GM19239 (cell line): ENCODE measurements around the gene CETP.
A peak's percentile ranks its signal among the peaks of the same experiment; 100 is the strongest.
"Not testable (repeated sequence)": the region's sequence is repeated elsewhere in the genome, so short reads cannot be mapped to it uniquely, and the experiment has no call there.

ENCODE experiments used
- DNase-seq: peaks from one replicate; pipeline ENCODE4 v3.0.0; 2011; ENCODE audit warnings: low spot score; ENCODE audit not compliant: insufficient read length
- FAIRE-seq: peaks from 2 replicates; lab custom pipeline; 2011; peaks lifted over from hg19 to GRCh38; lab: Jason Lieb, UNC

The CETP gene

GRCh38 chr16:56975714-56976113 lies 14.0 kb downstream of the CETP start:
- no peak for DNase-seq
- FAIRE-seq, result peak; percentile 56

- FAIRE-seq (no peak), DNase-seq (no peak)
These were observed 15.5 kb downstream of the CETP start for GRCh38 chr16:56977216-56977615.

GRCh38 chr16:56977823-56978430 lies 16.2 kb downstream of the CETP start:
- DNase-seq, result no peak
- FAIRE-seq, result no peak

DNA sequence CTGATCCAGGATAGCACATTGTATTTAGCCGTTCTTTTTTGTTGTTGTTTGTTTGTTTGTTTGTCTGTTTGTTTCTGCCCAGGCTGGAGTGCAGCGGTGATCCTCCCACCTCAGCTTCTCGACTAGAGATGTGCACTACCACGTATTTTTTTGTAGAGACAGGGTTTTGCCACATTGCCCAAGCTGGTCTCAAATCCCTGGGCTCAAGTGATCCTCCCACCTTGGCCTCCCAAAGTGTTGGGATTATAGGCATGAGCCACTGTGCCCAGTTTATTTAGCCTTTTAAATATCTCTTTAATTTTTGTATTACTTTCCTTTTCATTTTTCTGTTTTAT lies 18.4 kb downstream of the CETP start:
- FAIRE-seq (peak; percentile 68), DNase-seq (no peak)

DNA sequence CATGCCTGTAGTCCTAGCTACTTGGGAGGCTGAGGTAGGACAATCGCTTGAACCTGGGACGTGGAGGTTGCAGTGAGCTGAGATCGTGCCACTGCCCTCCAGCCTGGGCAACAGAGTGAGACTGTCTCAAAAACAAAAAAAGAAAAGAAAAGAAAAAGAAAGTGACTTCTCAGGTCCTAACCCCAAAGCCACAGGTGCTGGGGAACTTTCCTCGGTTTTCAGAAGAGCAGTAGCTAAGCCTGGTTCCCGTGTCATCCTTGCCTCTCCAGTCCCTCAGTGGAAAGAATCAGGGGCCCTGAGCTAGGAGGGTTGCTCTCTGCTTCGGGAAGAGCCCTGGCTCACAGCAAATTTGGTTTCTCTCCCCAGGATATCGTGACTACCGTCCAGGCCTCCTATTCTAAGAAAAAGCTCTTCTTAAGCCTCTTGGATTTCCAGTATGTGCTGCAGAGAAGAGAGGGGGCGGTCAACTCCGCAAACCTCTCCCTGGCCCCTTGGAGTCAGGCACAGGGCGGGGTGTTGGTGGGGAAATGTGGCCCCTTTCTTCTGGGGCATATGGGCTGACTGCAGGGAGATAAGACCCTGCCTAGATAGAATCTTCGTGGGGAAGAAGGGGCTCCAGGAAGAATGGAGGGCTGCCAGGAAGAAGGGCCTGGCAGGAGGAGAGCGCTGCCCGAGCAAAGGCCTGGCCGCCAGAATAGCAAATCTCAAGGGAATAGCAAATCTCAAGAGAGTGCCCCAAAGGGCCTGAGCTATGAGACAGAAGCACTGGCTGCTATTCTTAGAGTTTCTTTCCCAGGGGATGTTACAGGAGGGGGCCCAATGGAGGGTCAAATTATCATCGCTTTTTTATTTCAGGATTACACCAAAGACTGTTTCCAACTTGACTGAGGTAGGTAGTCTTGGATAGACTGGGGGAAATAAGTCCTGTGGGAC lies 19.3 kb downstream of the CETP start:
- no peak for DNase-seq
- peak; percentile 93 for FAIRE-seq

GRCh38 chr16:56981729-56982271 lies 20.1 kb downstream of the CETP start:
- DNase-seq (no peak), FAIRE-seq (no peak)

GRCh38 chr16:56982695-56983094 lies 20.9 kb downstream of the CETP start:
- no peak for DNase-seq
- FAIRE-seq, result peak; percentile 59

DNA sequence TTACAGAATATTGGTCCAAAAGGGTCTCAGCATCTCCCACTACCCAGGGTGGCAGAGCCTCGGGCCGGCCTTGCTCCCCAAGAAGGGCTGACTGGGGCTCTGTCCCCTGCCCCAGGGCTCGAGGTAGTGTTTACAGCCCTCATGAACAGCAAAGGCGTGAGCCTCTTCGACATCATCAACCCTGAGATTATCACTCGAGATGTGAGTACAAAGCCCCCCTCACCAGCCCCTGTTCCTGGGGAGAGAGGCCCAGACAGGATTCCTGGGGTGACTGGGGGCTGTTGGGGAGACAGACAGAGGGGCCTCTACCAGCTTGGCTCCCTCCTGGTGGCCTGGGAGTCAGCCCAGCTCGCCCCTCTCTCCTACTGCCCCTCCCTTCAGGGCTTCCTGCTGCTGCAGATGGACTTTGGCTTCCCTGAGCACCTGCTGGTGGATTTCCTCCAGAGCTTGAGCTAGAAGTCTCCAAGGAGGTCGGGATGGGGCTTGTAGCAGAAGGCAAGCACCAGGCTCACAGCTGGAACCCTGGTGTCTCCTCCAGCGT lies 21.5 kb downstream of the CETP start:
- DNase-seq (no peak), FAIRE-seq (peak; percentile 44)

DNA sequence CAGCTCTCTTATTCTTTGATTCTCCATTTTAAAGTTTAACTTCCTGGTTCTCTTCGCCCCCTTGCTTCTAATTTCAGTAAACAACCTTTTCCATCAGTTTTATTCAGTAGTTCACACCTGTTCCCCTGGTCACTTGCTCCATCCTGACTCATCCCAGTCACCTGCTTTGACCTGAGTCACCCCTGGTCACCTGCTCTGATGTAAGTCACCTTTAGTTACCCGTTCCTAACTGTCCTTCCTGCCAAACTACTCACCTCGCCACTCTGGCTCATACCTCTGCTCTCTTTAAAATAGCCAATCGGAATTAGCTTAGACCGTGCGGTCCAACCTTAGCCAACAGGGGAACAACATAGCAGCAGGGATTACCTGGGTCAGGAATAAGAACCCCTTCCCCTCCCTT lies 22.9 kb downstream of the CETP start:
- FAIRE-seq, result no peak

DNA sequence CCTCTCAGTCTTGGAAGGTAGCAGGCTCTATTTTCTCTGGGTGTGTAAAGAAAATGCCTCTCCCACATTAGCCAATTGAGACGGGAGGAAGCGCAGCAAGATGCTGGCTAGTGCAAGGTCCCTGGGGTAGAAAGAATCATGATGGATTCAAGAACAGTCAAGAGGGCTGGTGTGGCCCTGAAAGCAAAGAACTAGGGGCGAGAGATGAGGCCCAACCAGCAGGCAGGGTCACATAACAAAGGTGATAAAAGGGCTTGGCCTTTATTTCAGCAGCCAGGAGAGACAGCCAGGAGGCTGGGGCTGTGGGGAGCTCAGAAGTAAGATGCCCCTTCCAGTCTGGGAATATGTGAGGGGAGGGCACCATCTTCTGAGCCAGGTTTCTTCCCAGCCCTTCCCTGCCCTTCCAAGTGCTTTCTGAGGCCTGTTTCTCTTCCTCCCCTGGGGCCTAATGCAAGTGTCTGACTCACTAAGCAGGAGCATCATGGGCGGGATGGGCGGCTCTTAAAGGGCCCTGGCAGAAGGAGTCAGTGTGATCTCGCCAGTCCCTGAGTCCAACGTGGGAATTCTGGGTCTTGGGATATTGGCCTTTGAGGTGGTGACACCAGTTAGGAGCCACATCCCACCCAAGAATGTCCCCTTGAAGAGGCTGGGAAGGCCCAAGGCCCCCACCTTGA lies 23.7 kb downstream of the CETP start:
- FAIRE-seq (no peak), DNase-seq (no peak)

More for the DNA sequence above, 22.9 kb downstream of the CETP start:
- DNase-seq, result no peak

DNA sequence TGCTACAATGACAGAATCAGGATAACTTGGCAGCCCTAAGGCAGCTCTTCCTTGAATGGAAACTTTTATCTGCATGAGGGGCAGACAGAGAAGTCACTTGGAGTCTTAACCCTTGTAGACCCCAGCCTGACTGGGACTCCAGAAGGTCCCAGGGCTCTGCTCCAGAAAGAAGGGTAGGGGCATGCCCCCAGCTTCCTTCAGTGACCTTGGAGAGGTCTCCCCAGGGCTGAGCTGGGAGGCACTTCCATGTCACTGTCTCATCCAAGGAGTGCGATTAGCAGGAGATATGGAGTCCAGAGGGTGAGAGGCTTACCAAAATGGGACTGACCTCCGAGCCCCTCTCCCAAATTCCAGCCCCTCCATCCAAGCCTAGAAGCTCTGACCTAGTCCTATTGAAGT lies 24.2 kb downstream of the CETP start:
- peak; percentile 31 for FAIRE-seq
- no peak for DNase-seq

DNA sequence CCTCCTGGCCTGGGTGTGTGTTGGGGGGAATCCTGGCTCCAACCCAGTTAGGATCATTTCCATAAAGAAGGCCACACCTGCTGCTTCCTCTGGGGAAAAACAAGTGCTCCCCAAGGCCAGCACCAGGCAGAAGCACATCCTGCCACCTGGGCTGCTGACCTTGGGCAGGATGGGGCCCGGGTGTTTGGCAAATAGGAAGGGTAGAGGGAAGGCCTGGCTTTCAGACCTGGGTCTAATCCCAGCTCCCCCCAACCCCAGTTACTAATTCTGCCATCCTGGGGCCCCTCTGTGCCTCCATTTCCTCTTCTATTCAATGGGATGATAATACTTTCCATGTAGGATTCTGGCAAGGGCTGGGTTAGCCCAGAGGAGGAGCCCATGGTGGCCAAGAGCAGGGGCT lies 24.6 kb downstream of the CETP start:
- DNase-seq (no peak), FAIRE-seq (no peak)

GRCh38 chr16:56986908-56987307 lies 25.2 kb downstream of the CETP start:
- not testable (repeated sequence) for FAIRE-seq, DNase-seq

DNA sequence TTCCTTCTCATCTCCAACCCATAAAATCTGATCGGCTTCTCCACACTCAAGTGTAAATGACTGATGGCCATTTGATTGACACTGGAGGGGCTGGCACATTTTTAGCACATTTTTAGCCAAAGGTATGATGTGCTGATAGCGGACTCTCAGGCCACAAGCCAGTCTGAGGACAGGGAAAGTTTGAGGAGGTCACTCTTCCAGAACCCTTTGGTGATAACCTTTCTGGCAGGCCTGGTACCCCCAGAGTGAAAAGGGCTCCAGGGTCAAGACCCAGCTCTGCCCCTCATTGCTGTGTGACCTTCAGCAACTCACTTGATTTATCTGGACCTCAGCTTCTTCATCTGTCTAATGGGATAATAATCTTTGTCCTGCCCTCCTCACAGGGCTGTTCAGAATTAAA lies 25.9 kb downstream of the CETP start:
- FAIRE-seq (peak; percentile 31), DNase-seq (no peak)

DNA sequence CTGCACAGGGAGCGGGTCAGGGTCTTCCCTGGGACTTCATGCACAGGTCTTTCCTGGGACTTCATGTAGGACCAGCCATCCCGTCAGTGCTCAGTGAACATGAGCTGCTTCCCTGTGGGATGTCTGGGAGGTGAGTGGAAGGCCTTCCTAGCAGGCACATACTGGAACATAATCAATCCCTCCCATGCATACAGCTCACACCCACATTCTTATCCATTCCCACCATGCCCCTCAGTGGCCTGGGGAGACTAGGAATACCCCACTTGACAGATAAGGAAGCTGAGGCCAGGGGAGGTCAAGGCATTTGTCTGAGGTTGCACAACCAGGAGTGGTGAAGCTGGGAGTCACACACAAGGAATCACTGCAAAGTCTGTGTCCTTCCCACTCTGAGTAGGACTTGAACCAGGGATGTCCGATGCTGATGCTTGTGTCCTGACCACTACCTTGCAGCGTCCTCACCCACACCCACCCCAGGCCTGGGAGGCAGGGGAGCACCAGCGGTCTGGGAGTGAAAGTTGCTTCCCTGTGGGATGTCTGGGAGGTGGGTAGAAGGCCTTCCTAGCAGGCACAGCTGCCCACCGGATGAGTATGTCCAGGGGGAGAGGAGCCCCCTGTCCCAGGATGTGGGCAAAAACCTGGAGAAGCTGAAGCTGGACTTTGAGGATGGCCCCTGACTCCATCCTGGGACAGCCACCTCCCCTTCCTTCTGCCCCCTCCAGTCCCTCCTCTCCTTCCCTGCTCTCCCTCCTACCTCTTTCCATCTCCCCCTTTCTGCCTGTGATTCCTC lies 26.6 kb downstream of the CETP start:
- DNase-seq (no peak), FAIRE-seq (peak; percentile 65)

DNA sequence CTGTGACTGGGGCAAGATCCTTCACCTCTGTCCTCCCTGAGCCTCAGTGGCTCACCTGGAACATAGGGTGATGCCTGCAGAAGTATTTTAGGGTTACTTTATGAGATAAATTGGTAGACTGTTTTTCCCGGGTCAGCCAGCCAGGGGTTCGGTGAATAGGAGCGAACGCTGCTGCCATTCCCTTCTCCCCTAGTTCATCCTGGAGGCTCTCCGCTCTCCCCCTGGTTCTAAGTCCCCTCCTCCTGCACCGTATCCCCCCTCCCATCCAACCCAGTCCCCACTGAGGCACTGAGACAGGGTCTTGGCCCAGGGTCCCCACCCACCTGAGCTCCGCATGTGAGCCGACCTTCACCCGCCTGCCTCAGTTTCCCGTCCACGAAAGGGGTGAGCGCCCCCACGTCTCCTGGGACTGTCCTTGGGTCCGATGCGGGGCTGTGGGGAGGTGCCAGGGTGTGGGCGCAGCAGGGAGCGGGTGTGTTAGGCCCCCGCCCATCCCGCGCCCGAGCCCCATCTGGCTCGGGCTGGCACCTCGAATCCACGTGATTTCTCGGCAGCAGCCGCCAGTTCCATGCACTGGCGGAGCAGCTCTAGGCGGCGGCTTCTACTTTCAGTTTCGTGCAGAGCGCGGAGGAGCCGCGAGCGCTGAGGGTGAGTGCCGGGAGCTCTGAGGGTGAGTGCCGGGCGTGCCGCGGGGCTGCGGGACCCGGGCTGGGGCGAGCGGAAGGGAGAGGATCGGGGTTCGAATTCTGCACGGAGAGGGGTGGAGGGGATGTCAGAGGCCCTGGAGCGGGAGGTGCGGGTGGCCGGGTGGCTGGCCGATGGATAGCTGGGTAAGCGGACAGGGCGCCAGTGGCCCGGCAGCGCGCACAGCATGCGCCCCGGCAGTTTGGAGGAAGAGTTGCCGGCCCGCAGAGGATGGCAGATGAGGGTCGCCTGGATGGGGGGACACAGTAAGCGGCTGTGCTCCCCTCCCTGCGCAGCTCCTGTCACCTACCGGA lies 27.5 kb downstream of the CETP start, which contains the start of gene NLRC5:
Gene NLRC5, plus strand, starts transcription at position 610 of the 998 bp plus-strand sequence. CDS start 31,156 bp downstream, outside the sequence.
- FAIRE-seq, result peak; percentile 96
- peak; percentile 81 for DNase-seq

GRCh38 chr16:56989988-56990387 lies 28.2 kb downstream of the CETP start:
- FAIRE-seq (no peak), DNase-seq (no peak)
